Progenitor cell of endocrine pancreas (in vitro differentiated cells): Measurements from ENCODE around the gene MNDA. TPM values are rescaled to one million over a fixed set of nuclear protein-coding genes. Genes with fewer than 3 reads are reported as not detected.

Experiments used
- DNase-seq: peaks from one replicate; pipeline ENCODE4 v3.0.0; 2021; ENCODE audit warnings: low spot score; ENCODE audit not compliant: unreplicated experiment
- H3K27ac Mint-ChIP-seq: 2 replicates; pipeline ENCODE4 v1.8.0; 2021; ENCODE audit warnings: mild to moderate bottlenecking, moderate library complexity, mixed read lengths
- H3K27me3 Mint-ChIP-seq: 2 replicates; pipeline ENCODE4 v1.8.0; 2021; ENCODE audit warnings: mixed read lengths
- H3K36me3 Mint-ChIP-seq: 2 replicates; pipeline ENCODE4 v1.8.0; 2022; ENCODE audit warnings: mixed read lengths; ENCODE audit not compliant: insufficient read depth
- H3K4me1 Mint-ChIP-seq: 2 replicates; pipeline ENCODE4 v1.8.0; 2021; ENCODE audit warnings: low read depth, mixed read lengths
- H3K4me3 Mint-ChIP-seq: 2 replicates; pipeline ENCODE4 v1.8.0; 2021; ENCODE audit warnings: low read depth, mild to moderate bottlenecking, moderate library complexity, mixed read lengths
- H3K9me3 Mint-ChIP-seq: 2 replicates; pipeline ENCODE4 v1.8.0; 2021; ENCODE audit warnings: low read depth, mixed read lengths
- CTCF ChIP-seq: fragments of 200-600 bp; sonication (generic); IDR thresholded peaks from one replicate; pipeline ENCODE4 v1.5.0; 2021; ENCODE audit warnings: antibody characterized with exemption, mild to moderate bottlenecking; ENCODE audit not compliant: unreplicated experiment
- total RNA-seq: library from RNA; stranded (reverse); gene quantifications from 2 replicates; pipeline ENCODE4 v1.2.1, GENCODE V29; 2021

Gene MNDA
- total RNA-seq, 1 donor from 2014 or later: not detected

GRCh38 chr1:158818975-158819431, 12.1 kb upstream of the MNDA start:
- Mint-ChIP-seq H3K27me3 (no peaks in the 10 kb centered on the region), H3K4me3 (no peak overlapping the region), H3K36me3 (no peaks in the 10 kb centered on the region), H3K9me3 (peaks cover 17% of the 10 kb centered on the region), H3K4me1 (peaks cover 1% of the 10 kb centered on the region), H3K27ac (no peak overlapping the region)
- no peak for TF ChIP-seq CTCF
- no peak for DNase-seq

- Mint-ChIP-seq H3K27me3 (no peaks in the 10 kb centered on the region), H3K4me3 (no peak overlapping the region), H3K36me3 (no peaks in the 10 kb centered on the region), H3K4me1 (peaks cover 1% of the 10 kb centered on the region), H3K9me3 (peaks cover 17% of the 10 kb centered on the region), H3K27ac (peak overlapping the region; percentile 1)
- DNase-seq: no peak
- no peak for TF ChIP-seq CTCF
These were observed 11.4 kb upstream of the MNDA start for GRCh38 chr1:158819461-158820443.

- Mint-ChIP-seq H3K36me3 (no peaks in the 10 kb centered on the region), H3K27ac (no peak overlapping the region), H3K4me3 (no peak overlapping the region), H3K27me3 (no peaks in the 10 kb centered on the region), H3K4me1 (peaks cover 1% of the 10 kb centered on the region), H3K9me3 (peaks cover 25% of the 10 kb centered on the region)
- DNase-seq: no peak
- no peak for TF ChIP-seq CTCF
These were observed 9.4 kb upstream of the MNDA start for GRCh38 chr1:158821723-158822122.

- H3K36me3 Mint-ChIP-seq: no peaks in the 10 kb centered on the region
- no peak overlapping the region for H3K27ac Mint-ChIP-seq
- no peaks in the 10 kb centered on the region for H3K4me1 Mint-ChIP-seq
- no peak for TF ChIP-seq CTCF
- H3K27me3 Mint-ChIP-seq: no peaks in the 10 kb centered on the region
- H3K4me3 Mint-ChIP-seq: no peak overlapping the region
- H3K9me3 Mint-ChIP-seq: peaks cover 28% of the 10 kb centered on the region
- no peak for DNase-seq
These were observed 975 bp upstream of the MNDA start for GRCh38 chr1:158830074-158830677.

GRCh38 chr1:158833264-158833663, 2.1 kb downstream of the MNDA start:
- no peaks in the 10 kb centered on the region for H3K27me3 Mint-ChIP-seq
- no peak for DNase-seq
- peaks cover 11% of the 10 kb centered on the region for H3K9me3 Mint-ChIP-seq
- no peak overlapping the region for H3K4me3 Mint-ChIP-seq
- no peaks in the 10 kb centered on the region for H3K4me1 Mint-ChIP-seq
- TF ChIP-seq CTCF: no peak
- no peak overlapping the region for H3K27ac Mint-ChIP-seq
- no peaks in the 10 kb centered on the region for H3K36me3 Mint-ChIP-seq
